ENCODE data around the gene NRIP2. TPM values are rescaled to one million over a fixed set of nuclear protein-coding genes. Genes with fewer than 3 reads are reported as not detected.

The NRIP2 gene
- polyA plus RNA-seq, 1 donor from 2014 or later, result not detected

- Histone ChIP-seq H4K20me1 (ENCODE audit: insufficient read depth) (peaks cover 5% of the 10 kb centered on the region), H3K79me2 (replicated peaks; ENCODE audit: insufficient read depth, low read length) (peaks cover 22% of the 10 kb centered on the region), H3K27ac (ENCODE audit: low read length) (no peak overlapping the region), H3K27me3 (ENCODE audit: insufficient read depth, low read depth, low read length) (no peaks in the 10 kb centered on the region), H3F3A (ENCODE audit: insufficient read depth, low read length, poor library complexity, severe bottlenecking) (peaks cover 4% of the 10 kb centered on the region), H3K36me3 (ENCODE audit: insufficient read depth, low read length) (peaks cover 13% of the 10 kb centered on the region), H3K9me2 (ENCODE audit: insufficient read depth, low read length) (no peaks in the 10 kb centered on the region), H3K9me3 (ENCODE audit: low read length) (no peaks in the 10 kb centered on the region), H2AFZ (ENCODE audit: low read depth, low read length) (no peak overlapping the region), H3K4me3 (ENCODE audit: low read length) (no peak overlapping the region), H3K4me2 (ENCODE audit: low read length) (no peak overlapping the region), H3K9ac (ENCODE audit: low read length) (no peak overlapping the region)
- TF ChIP-seq MXI1 (conservative IDR thresholded peaks at IDR 0.05; ENCODE audit: poor library complexity, severe bottlenecking), result no peak
- no peak for TF ChIP-seq POLR2AphosphoS5 (IDR thresholded peaks at IDR 0.05)
- no peak for TF ChIP-seq TAF1 (IDR thresholded peaks at IDR 0.05; ENCODE audit: low read depth)
- TF ChIP-seq EP300 (conservative IDR thresholded peaks at IDR 0.05; ENCODE audit: poor library complexity, severe bottlenecking), result no peak
- TF ChIP-seq RAD21 (conservative IDR thresholded peaks at IDR 0.05), result no peak
- no peak for TF ChIP-seq REST (IDR thresholded peaks at IDR 0.05; ENCODE audit: borderline replicate concordance)
- TF ChIP-seq CTCF (IDR thresholded peaks at IDR 0.05; ENCODE audit: poor library complexity, severe bottlenecking), result no peak
- TF ChIP-seq EZH2 (IDR thresholded peaks at IDR 0.05; ENCODE audit: borderline replicate concordance, insufficient read depth, low read length, poor library complexity, severe bottlenecking), result no peak
- no peak for TF ChIP-seq SMC3 (conservative IDR thresholded peaks at IDR 0.05; ENCODE audit: poor library complexity)
Measured at GRCh38 chr12:2793561-2793960, 41.3 kb downstream of the NRIP2 start.

DNA sequence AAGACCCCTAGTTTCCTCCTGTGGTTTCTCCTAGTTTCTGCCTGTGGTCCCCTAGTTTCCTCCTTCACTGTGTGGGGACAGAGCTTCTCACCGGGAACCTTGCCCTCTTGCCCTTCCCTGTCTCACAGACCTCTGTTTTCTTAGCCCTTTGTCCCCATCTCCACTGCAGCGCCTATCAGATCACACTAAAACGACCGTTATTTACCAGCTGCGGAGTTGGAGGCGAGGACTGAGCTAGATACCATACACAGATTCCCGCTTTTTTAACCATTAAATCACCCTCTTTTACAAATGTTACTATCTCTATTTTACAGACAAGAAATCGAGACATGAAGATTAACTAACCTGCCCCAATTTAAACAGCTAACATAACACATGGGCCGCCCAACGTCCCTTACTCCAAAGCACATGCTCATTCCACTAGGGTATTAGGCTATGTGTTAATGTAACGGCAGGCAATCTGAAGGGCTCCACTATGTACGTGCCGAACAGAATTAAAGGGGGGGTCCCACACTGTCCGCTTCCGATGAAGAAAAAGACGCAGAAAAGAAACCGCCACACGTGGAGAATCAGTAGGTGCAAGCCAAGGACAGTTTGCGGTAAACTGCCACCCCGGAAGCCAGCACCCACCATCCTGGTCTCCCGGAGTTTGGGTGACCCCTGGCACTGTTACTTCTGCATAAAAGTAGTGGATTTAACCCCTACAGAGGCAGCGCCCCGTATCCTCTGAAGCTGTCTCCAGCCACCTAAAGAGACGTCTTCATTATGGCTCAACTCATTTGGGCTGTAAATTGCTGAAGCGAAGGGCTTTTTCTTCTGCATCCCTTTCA is 41.9 kb downstream of the NRIP2 start:
- Histone ChIP-seq H2AFZ (ENCODE audit: low read depth, low read length) (no peak overlapping the region), H3K79me2 (replicated peaks; ENCODE audit: insufficient read depth, low read length) (peaks cover 21% of the 10 kb centered on the region), H4K20me1 (ENCODE audit: insufficient read depth) (peaks cover 5% of the 10 kb centered on the region), H3K9me2 (ENCODE audit: insufficient read depth, low read length) (no peaks in the 10 kb centered on the region), H3K27ac (ENCODE audit: low read length) (no peak overlapping the region), H3K9me3 (ENCODE audit: low read length) (no peaks in the 10 kb centered on the region), H3K27me3 (ENCODE audit: insufficient read depth, low read depth, low read length) (no peaks in the 10 kb centered on the region), H3K36me3 (ENCODE audit: insufficient read depth, low read length) (peaks cover 13% of the 10 kb centered on the region), H3K4me2 (ENCODE audit: low read length) (no peak overlapping the region), H3K4me3 (ENCODE audit: low read length) (no peak overlapping the region), H3F3A (ENCODE audit: insufficient read depth, low read length, poor library complexity, severe bottlenecking) (peaks cover 4% of the 10 kb centered on the region), H3K9ac (ENCODE audit: low read length) (no peak overlapping the region)
- TF ChIP-seq SMC3 (conservative IDR thresholded peaks at IDR 0.05; ENCODE audit: poor library complexity), result no peak
- no peak for TF ChIP-seq EP300 (conservative IDR thresholded peaks at IDR 0.05; ENCODE audit: poor library complexity, severe bottlenecking)
- TF ChIP-seq CTCF (IDR thresholded peaks at IDR 0.05; ENCODE audit: poor library complexity, severe bottlenecking), result no peak
- TF ChIP-seq REST (IDR thresholded peaks at IDR 0.05; ENCODE audit: borderline replicate concordance), result no peak
- TF ChIP-seq RAD21 (conservative IDR thresholded peaks at IDR 0.05), result no peak
- TF ChIP-seq POLR2AphosphoS5 (IDR thresholded peaks at IDR 0.05), result no peak
- no peak for TF ChIP-seq EZH2 (IDR thresholded peaks at IDR 0.05; ENCODE audit: borderline replicate concordance, insufficient read depth, low read length, poor library complexity, severe bottlenecking)
- TF ChIP-seq MXI1 (conservative IDR thresholded peaks at IDR 0.05; ENCODE audit: poor library complexity, severe bottlenecking), result no peak
- TF ChIP-seq TAF1 (IDR thresholded peaks at IDR 0.05; ENCODE audit: low read depth), result no peak
